ENCODE measurements around the gene CEP290.

CEP290 gene, protein sequence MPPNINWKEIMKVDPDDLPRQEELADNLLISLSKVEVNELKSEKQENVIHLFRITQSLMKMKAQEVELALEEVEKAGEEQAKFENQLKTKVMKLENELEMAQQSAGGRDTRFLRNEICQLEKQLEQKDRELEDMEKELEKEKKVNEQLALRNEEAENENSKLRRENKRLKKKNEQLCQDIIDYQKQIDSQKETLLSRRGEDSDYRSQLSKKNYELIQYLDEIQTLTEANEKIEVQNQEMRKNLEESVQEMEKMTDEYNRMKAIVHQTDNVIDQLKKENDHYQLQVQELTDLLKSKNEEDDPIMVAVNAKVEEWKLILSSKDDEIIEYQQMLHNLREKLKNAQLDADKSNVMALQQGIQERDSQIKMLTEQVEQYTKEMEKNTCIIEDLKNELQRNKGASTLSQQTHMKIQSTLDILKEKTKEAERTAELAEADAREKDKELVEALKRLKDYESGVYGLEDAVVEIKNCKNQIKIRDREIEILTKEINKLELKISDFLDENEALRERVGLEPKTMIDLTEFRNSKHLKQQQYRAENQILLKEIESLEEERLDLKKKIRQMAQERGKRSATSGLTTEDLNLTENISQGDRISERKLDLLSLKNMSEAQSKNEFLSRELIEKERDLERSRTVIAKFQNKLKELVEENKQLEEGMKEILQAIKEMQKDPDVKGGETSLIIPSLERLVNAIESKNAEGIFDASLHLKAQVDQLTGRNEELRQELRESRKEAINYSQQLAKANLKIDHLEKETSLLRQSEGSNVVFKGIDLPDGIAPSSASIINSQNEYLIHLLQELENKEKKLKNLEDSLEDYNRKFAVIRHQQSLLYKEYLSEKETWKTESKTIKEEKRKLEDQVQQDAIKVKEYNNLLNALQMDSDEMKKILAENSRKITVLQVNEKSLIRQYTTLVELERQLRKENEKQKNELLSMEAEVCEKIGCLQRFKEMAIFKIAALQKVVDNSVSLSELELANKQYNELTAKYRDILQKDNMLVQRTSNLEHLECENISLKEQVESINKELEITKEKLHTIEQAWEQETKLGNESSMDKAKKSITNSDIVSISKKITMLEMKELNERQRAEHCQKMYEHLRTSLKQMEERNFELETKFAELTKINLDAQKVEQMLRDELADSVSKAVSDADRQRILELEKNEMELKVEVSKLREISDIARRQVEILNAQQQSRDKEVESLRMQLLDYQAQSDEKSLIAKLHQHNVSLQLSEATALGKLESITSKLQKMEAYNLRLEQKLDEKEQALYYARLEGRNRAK (N-terminal part only)

DNA sequence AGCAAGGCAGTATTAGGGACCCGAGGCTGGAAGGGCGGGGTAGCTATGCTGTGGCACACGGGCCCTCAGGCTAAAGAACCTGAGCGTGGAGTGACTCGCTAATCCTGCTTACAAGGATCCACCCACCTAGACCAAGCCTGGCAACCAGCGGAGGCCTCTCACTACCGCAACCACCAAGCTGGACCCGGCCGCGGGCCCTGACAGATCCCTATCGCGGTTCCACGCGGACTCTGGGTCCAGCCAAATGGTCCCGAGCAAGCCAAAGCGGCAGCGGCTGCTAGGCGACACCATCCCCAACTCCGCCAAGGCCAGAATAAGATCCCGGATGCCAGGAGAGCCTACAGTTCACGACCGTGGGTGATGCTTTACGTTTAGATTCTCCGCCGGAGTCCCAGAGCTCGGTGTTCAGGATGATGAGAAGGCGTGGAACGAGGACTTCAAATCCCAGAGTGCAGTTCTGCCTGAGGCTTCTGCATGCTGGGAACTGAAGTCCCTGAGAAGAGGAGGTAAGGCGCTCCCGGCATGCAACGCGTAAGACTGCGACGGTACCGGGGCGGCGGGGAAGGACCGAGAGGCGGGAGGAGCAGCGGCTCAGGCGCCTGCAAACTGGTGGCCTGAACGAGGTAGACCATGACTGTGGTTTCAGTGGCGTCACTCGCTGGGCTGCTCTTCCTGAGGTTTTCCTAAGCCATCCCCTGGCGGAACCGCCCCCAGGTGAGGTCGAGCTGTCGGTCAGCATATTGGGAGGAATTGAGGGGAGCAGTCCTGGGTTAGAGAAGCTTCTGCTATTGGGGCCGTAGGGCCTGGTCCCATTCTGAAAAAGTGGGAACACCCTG lies at the start of gene CEP290, which contains the start of gene TMTC3:
TSS of gene CEP290 (minus strand) at position 315 of the 836 bp plus-strand sequence. CDS start 781 bp downstream, outside the sequence.
TSS of gene TMTC3 (plus strand) at position 534 of the 836 bp plus-strand sequence. CDS start 6,009 bp downstream, outside the sequence.
- DNase-seq: peak; percentile 89

DNA sequence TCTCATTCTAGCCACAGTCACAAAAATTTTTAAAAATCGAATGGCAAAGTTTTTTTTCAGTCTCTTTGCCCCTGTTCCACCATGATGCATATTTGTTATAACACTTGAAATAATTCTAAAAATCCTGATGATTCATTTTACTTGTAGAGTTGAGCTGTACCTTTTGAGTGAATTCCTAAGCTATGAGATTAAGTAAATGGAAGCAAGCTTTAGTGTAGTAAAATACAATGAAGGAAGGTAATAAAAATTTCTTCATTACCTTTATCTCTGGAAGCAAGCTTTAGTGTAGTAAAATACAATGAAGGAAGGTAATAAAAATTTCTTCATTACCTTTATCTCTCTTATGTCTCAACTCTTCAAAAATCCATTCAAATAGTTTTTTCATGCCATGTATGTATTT lies 46.3 kb upstream of the CEP290 start:
- no peak for DNase-seq

DNA sequence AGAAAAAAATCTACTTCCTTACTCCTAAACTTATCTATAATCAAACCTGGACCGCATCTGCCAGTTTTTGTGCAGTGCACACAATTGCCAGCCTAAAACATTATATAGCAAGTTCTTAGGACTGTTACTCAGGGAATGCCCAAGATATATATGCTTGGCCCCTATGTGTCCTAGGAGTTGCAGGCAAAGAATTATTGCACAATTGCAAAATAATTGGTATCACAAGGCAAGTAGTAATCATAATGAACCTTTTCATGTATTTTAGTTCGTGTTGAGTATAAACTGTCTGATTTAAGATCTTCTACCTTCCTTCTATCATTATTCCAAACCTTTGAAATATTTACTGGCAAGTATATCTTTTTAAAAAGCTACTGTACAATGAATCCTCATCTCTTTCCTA lies 45.7 kb upstream of the CEP290 start:
- DNase-seq: no peak

DNA sequence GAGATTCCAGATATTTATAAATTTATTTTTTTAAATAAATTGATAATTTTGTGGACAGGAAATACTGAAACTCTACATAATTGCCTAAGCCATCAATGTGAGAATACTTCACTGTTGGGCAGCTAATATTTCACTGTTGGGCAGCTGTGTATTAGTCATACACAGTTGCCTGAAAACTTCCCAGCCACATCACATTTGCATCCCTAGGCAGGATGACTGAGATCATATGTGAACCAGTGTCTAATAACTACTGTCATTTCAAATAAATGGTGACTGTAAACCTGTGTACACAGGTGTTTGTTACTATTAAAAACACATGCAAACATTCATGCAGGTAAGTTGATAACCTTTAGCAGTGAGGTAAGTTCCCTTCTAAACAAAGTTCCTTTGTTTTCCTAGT lies 44.1 kb upstream of the CEP290 start:
- DNase-seq: no peak

DNA sequence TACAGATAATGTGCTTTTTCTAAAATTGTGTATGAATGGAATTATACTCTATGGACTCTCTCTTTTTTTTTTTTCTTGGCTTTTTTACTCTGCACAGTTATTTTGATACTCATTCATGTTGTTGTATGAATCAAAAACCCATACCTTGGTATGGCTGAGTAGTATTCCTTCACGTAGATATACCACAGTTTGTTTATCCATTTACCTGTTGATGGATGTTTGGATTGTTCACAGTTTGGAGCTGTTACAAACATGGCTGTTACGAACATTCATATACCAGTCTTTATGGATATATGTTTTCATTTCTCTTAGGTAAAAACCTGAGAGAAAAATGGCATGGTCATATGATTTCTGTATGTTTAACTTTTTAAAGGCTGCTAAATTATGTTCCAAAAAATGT lies 43.4 kb upstream of the CEP290 start:
- no peak for DNase-seq

DNA sequence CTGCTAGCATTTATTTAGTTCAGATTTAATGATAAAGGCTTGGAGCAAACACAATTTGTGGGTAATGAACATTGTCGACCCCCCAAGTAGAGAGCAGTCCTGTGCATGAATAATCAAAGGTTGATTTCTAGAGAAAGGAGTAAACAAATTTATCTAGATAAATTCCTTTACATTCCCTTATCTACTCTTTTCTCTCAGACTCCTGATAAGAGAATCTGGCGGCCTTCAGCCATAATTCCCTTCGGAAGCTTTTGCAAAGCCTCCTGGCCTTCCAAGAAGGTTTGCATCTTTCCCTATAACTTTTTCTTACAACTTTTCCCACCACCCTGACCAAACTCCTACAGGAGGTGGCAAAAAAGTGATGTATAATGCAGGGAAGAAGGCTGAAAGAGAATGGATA lies 42.3 kb upstream of the CEP290 start:
- no peak for DNase-seq

DNA sequence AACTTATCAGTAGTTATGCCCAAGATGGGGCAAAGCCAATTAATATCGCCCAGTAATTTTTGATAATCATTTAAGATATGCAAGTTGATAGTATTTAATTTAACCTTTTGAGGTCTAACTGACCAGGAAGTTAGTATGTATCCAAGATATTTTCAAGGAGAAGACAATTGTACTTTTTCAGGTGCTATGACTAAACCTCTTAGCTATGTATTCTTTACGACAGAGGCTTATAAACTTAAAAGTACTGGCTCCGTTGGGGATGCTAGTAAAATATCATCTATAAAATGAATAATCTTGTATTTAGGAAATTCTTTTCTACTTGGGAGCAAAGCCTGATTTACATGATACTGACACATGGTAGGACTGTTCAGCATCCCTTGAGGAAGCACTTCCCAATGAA lies 40.5 kb upstream of the CEP290 start:
- DNase-seq: no peak

DNA sequence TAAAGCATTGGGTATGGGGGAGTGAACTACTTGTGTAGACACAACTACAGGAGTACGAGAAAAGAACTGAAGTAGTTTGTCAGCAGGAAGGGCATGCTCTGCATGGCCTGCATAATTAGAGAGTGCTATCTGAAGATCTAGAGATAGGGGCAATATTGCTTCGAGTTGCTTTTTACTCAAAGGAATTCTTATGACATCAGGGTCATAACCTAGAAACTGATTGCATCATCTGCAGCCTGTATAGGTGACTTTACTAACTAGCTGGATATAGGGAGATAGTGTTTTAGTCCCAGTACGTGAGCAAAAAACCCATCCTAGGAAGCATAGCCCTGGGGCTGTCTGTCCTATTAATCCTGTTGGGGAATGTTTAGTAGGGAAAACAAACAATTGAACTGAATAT lies 40.0 kb upstream of the CEP290 start:
- DNase-seq: no peak

DNA sequence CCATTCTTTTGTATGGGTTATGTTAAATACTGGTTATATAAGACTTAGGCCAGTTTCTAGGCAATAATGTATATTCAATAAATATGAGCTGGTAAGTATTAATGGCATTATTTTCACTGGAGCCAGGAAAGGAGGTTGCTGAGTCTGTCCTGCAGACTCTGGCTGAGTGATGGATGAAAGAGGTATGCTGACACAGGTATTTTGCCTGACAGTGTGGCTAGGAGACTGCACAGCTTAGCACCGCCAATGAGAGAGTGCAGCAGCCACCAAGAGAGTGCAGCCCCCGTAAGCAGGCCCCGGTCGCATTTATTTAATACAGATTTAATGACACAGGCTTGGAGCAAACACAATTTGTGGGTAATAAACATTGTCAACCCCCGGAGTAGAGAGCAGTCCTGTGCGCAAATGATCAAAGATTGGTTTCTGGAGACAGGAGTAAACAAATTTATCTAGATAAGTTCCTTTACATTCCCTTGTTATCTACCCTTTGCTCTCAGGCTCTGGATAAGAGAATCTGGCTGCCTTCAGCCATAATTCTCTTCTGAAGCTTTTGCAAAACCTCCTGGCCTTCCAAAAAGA lies 37.6 kb upstream of the CEP290 start:
- no peak for DNase-seq

DNA sequence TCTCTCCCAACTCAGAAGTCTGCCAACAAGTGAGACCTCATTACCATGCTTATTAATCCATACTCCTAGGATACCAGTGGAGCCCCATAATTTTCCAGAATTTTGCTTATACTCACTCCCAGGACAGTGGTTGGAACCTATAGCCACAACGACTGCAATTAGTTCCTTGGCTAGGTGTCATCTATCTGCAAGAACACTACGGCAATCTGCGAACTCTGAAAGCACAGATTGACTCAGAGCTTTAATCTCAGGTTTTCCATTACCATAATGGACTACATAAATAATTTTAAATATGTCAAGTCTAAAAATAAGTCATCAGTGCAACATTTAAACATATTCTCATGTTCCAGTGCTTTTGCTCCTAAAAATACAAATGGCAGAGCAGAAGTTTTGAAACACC lies 33.7 kb upstream of the CEP290 start:
- no peak for DNase-seq

DNA sequence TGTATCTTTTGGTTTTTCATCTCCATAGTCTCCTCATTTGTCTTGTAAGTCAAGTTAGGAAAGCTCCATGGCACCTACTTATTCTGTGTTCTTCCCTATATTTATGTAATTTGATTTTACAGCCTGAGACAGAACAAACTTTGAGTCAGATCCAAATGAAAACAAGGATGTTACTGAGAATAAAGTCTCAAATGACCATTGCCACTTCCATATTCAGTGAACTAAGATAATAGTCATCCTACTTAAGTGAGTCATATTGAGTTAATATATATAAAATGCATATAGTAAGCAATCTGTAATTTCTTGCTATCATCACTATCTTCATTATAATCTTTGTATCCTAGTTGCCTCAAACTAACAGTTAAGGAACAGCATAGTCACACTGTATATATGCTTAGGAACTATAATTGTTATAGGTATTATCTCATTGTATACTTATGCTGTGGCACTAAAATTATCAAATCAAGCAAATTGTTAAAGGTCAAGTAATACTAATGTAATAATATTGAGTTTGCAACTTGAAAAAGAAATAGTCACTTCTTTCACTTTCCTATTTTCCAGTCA lies 31.0 kb upstream of the CEP290 start:
- DNase-seq: no peak

DNA sequence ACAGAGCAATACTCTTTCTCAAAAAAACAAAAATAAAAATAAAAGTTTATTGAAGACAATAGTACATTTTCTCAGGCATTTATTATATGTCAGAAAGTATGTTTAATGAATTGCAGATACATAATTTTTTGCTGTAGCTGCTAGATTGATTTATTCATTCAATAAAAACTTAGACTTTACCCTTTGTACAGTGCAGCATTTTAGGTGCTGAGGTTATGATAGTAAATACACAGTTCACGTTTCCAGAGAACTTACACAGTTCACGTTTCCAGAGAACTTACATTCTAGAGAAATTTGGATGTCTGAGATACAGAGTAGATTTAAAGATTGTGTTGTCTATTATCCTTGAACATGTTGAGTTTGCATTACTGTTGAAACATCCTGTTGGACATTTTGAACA lies 25.5 kb upstream of the CEP290 start:
- no peak for DNase-seq

DNA sequence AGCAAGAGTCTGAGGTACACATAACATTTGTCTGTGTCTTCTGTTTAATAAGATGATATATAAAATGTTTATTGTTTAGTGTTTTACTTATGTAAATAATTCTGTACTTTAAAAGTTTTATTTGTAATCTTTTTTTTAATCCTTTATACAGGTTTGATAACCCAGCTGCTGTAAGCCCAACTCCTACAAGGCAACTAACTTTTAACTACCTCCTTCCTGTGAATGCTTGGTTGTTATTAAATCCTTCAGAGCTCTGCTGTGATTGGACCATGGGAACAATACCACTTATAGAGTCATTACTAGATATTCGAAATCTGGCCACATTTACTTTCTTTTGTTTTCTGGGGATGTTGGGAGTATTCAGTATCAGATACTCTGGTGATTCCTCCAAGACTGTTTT lies 24.3 kb upstream of the CEP290 start:
- DNase-seq: no peak

DNA sequence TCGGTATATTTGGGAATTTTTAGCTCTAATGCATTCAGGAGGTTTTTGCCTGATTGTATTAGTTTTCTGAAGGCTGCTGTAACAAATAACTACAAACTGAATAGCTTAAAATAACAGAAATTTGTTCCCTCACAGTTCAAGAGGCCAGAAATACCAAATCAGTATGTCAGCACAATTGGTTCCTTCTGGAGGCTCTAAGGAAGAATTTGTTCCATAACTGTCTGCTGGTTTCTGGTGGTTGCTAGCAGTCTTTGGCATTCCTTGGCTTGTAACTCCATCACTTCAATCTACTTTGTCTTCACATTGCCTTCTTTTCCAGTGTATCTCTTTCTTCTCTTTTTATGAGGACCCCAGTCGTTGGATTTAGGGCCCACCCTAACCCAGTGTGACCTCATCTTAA lies 21.5 kb upstream of the CEP290 start:
- DNase-seq: no peak

DNA sequence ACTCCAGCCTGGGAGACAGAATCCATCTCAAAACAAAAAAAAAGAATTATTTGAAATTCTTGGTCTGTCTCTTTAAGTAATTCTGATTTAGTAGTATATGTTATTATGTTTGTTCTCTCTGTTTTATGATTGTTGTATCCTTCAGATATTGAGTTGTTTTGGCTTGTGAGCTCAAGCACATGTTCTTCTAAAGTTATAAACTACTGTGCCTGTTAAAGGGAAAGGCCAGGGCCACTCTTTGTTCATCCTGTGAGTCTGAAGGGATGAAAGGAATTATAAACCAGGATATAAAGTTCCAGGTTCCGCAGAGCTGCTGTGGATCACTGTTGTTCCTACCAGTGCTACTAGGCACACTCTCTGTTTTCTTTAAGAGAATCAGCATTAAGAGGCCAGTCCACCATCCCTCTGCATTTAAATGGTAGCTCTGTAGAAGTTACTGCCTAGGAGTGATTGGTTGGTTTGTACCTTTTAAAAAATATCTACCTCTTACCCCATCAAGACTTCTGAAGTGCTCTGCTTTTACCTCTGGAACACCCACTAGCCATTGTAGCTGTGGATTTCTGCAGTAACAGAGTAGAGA lies 14.3 kb upstream of the CEP290 start:
- no peak for DNase-seq

DNA sequence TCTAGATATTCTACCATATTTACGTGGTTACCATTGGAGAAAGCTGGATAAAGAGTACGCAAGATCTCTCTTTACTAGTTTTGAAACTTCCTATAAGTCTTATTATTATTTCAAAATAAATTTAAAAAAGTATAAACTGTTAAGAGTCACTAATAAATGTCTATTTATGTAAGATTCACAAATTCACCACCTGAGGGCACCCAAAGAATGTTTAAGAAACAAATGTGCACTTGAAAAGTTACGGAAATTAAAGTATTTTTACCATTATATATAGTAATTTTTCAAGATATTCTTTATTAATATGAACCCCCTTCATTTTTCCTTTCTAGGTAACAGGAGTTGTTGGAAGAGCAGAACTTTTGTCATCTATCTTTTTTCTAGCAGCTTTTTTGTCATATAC lies 12.1 kb upstream of the CEP290 start:
- no peak for DNase-seq

DNA sequence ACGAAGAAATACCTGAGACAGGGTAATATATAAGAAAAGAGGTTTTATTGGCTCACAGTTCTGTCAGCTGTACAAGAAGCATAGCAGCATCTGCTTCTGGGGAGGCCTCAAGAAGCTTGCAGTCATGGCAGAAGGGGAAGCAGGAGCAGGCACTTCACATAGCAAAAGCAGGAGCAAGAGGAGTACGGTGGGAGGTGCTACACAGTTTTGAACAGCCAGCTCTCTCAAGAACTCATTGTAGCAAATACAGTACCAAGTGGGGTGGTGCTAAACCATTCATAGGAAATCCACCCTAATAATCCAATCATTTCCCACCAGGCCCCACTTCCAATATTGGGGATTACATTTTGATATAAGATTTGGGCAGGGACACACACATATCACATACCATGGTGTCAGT lies 8.2 kb upstream of the CEP290 start:
- no peak for DNase-seq

DNA sequence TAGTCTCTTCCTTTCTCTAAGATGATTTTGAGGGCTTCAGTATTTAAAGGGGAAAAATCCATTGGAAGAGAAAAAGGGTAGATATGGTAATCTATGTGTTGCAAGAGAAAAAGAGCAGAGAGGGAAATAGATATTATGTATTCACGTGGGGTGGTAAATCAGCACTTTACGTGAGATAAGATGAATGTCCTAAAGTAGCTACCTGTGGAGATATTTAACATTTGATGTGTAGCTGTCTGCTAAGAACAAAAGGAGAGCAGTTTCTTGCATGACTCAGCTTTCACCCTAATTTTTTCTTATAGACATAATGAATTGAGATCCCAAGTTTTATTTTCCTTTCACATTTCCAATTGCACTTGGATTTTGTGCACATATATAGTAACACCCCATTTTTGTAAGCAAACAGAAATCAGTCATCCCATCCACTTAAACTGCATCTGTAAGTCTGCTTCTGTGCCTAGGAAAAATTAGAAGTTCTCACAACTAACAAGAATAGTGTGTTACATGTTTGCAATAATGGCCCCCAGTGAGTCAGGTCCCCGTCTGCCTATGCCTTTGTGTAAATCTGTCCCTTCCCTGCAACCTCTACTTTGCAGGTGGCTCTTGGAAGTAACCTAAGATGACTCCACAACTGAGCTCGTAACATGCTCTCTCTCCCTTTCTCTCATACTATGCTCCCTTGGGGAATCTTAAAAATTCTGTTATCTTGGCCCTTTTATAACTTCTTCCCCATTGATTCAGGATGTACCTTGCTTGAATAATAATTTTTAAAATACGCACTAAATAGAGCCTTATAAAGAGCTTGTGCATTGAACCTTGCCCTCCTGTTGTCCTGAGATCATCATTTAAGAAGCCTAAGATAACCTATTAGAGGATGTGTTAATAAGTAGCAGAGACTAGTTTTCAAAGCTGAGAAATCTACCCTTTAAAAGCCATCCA lies 3.9 kb upstream of the CEP290 start:
- DNase-seq: no peak

DNA sequence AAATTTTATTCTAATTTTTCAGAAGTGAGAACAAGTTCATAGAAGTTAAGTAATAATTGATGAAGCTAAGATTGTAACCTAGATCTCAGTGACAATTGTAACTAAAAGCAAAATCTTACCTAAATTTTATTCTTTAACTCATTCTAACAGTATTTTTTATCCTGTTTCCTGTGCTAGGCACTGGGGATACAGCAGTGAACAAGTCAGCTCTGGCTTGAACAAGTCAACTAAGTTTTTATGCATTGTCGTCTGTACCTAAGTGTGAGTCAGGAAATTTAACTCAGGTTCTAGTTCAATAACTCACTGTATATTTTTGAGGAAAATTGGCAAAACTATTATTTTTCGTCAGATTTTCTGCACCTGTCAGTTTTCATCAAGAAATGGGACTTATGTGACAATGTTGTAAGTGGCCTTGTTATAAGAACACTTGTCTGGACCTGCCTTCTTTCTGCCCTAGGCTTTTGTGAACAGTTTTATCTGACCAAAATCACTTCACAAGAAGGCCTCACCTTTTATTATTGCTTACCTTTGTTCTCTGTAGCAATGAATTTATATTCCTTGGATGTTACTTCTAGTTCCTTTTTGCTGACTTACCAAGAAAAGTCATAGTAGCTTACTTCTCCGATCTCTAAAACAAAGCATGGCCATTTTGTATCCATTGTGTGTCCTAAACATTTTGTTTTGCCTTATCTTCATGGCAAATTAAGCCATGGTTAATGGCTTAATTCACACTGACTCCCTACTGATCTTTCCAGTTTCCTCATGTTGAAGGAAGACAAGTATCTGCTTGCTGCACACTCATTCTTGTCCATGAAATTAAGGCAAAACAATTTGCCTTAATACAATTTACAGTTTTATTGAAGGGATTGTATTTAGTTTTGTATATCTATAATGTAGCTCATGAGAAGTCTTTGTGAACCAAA lies 2.9 kb upstream of the CEP290 start:
- DNase-seq: no peak

Data from stimulated activated CD4-positive, alpha-beta T cell treated with anti-CD3 and anti-CD28 coated beads, Interleukin-4, amount 100 ng/mL, for 1 hour (primary cell).